ENCODE results near the gene SLC5A6.

SLC5A6 gene

DNA sequence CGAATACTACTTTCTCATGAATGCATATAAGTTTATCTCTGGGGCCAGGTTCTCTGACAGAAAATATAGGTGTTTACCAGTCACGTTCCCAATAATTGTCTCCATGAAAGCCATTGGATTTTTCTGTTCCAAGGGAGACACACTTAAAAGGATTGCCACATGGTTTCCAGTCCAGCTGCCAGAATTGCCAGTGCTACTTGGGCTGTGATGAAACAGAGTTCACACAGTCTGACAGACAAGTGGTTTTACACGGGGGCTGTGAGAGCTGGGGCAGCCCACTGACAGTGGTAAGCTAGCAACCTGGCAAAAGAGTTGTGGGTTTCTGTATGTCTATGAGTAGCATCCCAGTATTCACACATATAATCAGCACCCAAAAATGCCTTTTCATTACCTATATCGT lies 28.0 kb downstream of the SLC5A6 start:
- no peak overlapping the region for H3K9ac ChIP-seq (ENCODE audit: low read depth, low read length, poor library complexity)
- H2BK5ac ChIP-seq (ENCODE audit: low read length), result no peak overlapping the region
- no peak overlapping the region for H3K23ac ChIP-seq (ENCODE audit: low read depth, low read length, poor library complexity)
- H3K27me3 ChIP-seq (ENCODE audit: control insufficient read depth in 3 of 3, insufficient read depth in 3 of 3, low read depth in 1 of 3, low read length in 3 of 3), result peaks cover 0 to 23% (median 0%) of the 10 kb centered on the region in 3 experiments
- H2BK12ac ChIP-seq (ENCODE audit: low read length), result no peak overlapping the region
- no peak overlapping the region for H3K4ac ChIP-seq (ENCODE audit: low read length)
- H3K4me2 ChIP-seq (ENCODE audit: insufficient read depth, low read length, poor library complexity, severe bottlenecking), result no peak overlapping the region
- H3K9me3 ChIP-seq (replicated peaks in 1 of 2; ENCODE audit: control insufficient read depth in 2 of 2, insufficient read depth in 1 of 2, low read depth in 1 of 2, low read length in 2 of 2), result no peaks in the 10 kb centered on the region
- no peak overlapping the region for H2AFZ ChIP-seq (ENCODE audit: low read length)
- DNase-seq (ENCODE audit: low spot score), result no peak
- H3K27ac ChIP-seq (replicated peaks; ENCODE audit: low read length), result no peak overlapping the region
- H3K79me1 ChIP-seq (ENCODE audit: low read depth, low read length), result no peaks in the 10 kb centered on the region
- no peak overlapping the region for H3K4me3 ChIP-seq (ENCODE audit: low read length in 2 of 2)
- H4K91ac ChIP-seq (ENCODE audit: low read depth, low read length, poor library complexity), result no peak overlapping the region
- no peak overlapping the region for H2BK120ac ChIP-seq (ENCODE audit: low read depth, low read length)
- no peak overlapping the region for H2BK15ac ChIP-seq (ENCODE audit: low read length)
- H3K14ac ChIP-seq (ENCODE audit: low read length), result no peak overlapping the region
- no peaks in the 10 kb centered on the region for H3K4me1 ChIP-seq (ENCODE audit: control insufficient read depth in 2 of 2, insufficient read depth in 1 of 2, low read depth in 1 of 2, low read length in 2 of 2)
- H4K8ac ChIP-seq (ENCODE audit: low read depth, low read length), result no peak overlapping the region
- no CpG with 5 or more reads among the region's 4 CpGs for WGBS, 2 donors (ENCODE audit: extremely low coverage in 2 of 2, insufficient read length in 2 of 2, insufficient replicate concordance in 1 of 2)
- no peak overlapping the region for H2AK5ac ChIP-seq (ENCODE audit: low read depth, low read length)
- no peaks in the 10 kb centered on the region for H3K36me3 ChIP-seq (replicated peaks in 1 of 2; ENCODE audit: control insufficient read depth in 2 of 2, insufficient read depth in 2 of 2, low read length in 2 of 2)
- no peak overlapping the region for H3K18ac ChIP-seq (ENCODE audit: low read length)

DNA sequence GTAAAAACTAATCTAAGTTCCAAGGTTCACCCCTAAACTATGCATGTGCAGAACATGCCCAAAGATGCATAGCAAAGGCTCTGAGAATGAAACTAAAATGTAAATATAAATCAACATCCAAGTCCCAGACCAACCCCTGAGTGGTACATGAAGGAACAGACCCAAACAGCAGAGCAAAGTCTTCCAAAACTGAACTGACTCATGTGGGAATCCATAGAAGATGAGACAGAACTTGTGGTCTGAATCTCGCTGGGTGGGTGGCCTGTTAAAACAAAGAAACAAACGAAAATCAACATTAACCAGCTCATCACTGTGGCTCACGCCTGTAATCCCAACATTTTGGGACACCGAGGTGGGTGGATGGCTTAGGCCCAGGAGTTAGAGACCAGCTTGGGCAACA lies 29.7 kb downstream of the SLC5A6 start:
- Histone ChIP-seq H2AK5ac (ENCODE audit: low read depth, low read length) (no peak overlapping the region), H3K4me3 (ENCODE audit: low read length in 2 of 2) (no peak overlapping the region), H3K9me3 (replicated peaks in 1 of 2; ENCODE audit: control insufficient read depth in 2 of 2, insufficient read depth in 1 of 2, low read depth in 1 of 2, low read length in 2 of 2) (no peaks in the 10 kb centered on the region), H3K36me3 (replicated peaks in 1 of 2; ENCODE audit: control insufficient read depth in 2 of 2, insufficient read depth in 2 of 2, low read length in 2 of 2) (no peaks in the 10 kb centered on the region), H2BK5ac (ENCODE audit: low read length) (no peak overlapping the region), H3K4me2 (ENCODE audit: insufficient read depth, low read length, poor library complexity, severe bottlenecking) (no peak overlapping the region), H4K8ac (ENCODE audit: low read depth, low read length) (no peak overlapping the region), H2BK120ac (ENCODE audit: low read depth, low read length) (no peak overlapping the region), H3K4me1 (ENCODE audit: control insufficient read depth in 2 of 2, insufficient read depth in 1 of 2, low read depth in 1 of 2, low read length in 2 of 2) (no peaks in the 10 kb centered on the region), H3K27me3 (ENCODE audit: control insufficient read depth in 3 of 3, insufficient read depth in 3 of 3, low read depth in 1 of 3, low read length in 3 of 3) (peaks cover 0 to 23% (median 0%) of the 10 kb centered on the region in 3 experiments), H4K91ac (ENCODE audit: low read depth, low read length, poor library complexity) (no peak overlapping the region), H3K4ac (ENCODE audit: low read length) (no peak overlapping the region), H3K18ac (ENCODE audit: low read length) (no peak overlapping the region), H3K23ac (ENCODE audit: low read depth, low read length, poor library complexity) (no peak overlapping the region), H3K27ac (replicated peaks; ENCODE audit: low read length) (no peak overlapping the region), H2BK15ac (ENCODE audit: low read length) (no peak overlapping the region), H3K14ac (ENCODE audit: low read length) (no peak overlapping the region), H3K79me1 (ENCODE audit: low read depth, low read length) (no peaks in the 10 kb centered on the region), H3K9ac (ENCODE audit: low read depth, low read length, poor library complexity) (no peak overlapping the region), H2AFZ (ENCODE audit: low read length) (no peak overlapping the region), H2BK12ac (ENCODE audit: low read length) (no peak overlapping the region)
- DNase-seq (ENCODE audit: low spot score), result no peak
- WGBS, 2 donors (ENCODE audit: extremely low coverage in 2 of 2, insufficient read length in 2 of 2, insufficient replicate concordance in 1 of 2), result no CpG with 5 or more reads among the region's 4 CpGs

DNA sequence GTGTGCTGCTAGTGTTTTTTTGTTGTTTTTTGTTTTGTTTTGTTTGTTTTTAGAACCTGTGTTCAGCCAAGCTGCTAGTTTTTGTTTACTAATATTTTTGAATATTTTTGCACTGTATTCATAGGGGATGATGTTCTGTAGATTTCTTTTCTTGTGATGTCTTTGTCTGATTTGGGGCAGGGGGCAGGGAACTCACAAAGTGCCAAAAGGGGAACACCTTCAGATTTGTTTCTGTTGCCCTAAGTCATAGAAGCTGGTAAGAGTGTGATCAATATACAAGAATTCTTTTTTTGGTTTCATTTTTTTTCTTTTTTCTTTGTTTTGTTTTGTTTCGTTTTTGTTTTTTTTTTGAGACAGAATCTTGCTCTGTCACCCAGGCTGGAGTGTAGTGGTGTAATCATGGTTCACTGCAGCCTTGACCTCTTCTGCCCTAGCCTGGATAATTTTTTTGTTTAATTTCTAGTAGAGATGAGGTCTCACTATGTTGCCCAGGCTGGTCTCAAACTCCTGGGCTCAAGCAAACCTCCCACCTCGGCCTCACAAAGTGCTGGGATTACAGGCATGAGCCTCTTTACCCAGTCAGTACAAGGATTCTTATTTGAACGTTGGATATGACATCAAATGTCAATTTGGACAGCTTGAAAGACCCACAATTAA lies 32.6 kb downstream of the SLC5A6 start:
- no CpG with 5 or more reads among the region's 3 CpGs for WGBS, 2 donors (ENCODE audit: extremely low coverage in 2 of 2, insufficient read length in 2 of 2, insufficient replicate concordance in 1 of 2)
- H2AFZ ChIP-seq (ENCODE audit: low read length), result no peak overlapping the region
- no peak overlapping the region for H3K4me3 ChIP-seq (ENCODE audit: low read length in 2 of 2)
- H3K4ac ChIP-seq (ENCODE audit: low read length), result no peak overlapping the region
- no peak overlapping the region for H2BK5ac ChIP-seq (ENCODE audit: low read length)
- peaks cover 0 to 28% (median 0%) of the 10 kb centered on the region in 3 experiments for H3K27me3 ChIP-seq (ENCODE audit: control insufficient read depth in 3 of 3, insufficient read depth in 3 of 3, low read depth in 1 of 3, low read length in 3 of 3)
- no peak overlapping the region for H3K4me2 ChIP-seq (ENCODE audit: insufficient read depth, low read length, poor library complexity, severe bottlenecking)
- H3K9ac ChIP-seq (ENCODE audit: low read depth, low read length, poor library complexity), result no peak overlapping the region
- H2BK120ac ChIP-seq (ENCODE audit: low read depth, low read length), result no peak overlapping the region
- H3K4me1 ChIP-seq (ENCODE audit: control insufficient read depth in 2 of 2, insufficient read depth in 1 of 2, low read depth in 1 of 2, low read length in 2 of 2), result no peaks in the 10 kb centered on the region
- no peak overlapping the region for H4K91ac ChIP-seq (ENCODE audit: low read depth, low read length, poor library complexity)
- H2BK15ac ChIP-seq (ENCODE audit: low read length), result no peak overlapping the region
- H3K18ac ChIP-seq (ENCODE audit: low read length), result no peak overlapping the region
- H3K27ac ChIP-seq (replicated peaks; ENCODE audit: low read length), result no peak overlapping the region
- no peaks in the 10 kb centered on the region for H3K36me3 ChIP-seq (replicated peaks in 1 of 2; ENCODE audit: control insufficient read depth in 2 of 2, insufficient read depth in 2 of 2, low read length in 2 of 2)
- H2AK5ac ChIP-seq (ENCODE audit: low read depth, low read length), result no peak overlapping the region
- H4K8ac ChIP-seq (ENCODE audit: low read depth, low read length), result no peak overlapping the region
- DNase-seq (ENCODE audit: low spot score), result no peak
- no peaks in the 10 kb centered on the region for H3K79me1 ChIP-seq (ENCODE audit: low read depth, low read length)
- no peak overlapping the region for H3K23ac ChIP-seq (ENCODE audit: low read depth, low read length, poor library complexity)
- no peak overlapping the region for H3K14ac ChIP-seq (ENCODE audit: low read length)
- no peak overlapping the region for H2BK12ac ChIP-seq (ENCODE audit: low read length)
- no peaks in the 10 kb centered on the region for H3K9me3 ChIP-seq (replicated peaks in 1 of 2; ENCODE audit: control insufficient read depth in 2 of 2, insufficient read depth in 1 of 2, low read depth in 1 of 2, low read length in 2 of 2)

- H3K9me3 ChIP-seq (replicated peaks in 1 of 2; ENCODE audit: control insufficient read depth in 2 of 2, insufficient read depth in 1 of 2, low read depth in 1 of 2, low read length in 2 of 2), result no peaks in the 10 kb centered on the region
- H4K91ac ChIP-seq (ENCODE audit: low read depth, low read length, poor library complexity), result no peak overlapping the region
- no CpG with 5 or more reads among the region's 3 CpGs for WGBS, 2 donors (ENCODE audit: extremely low coverage in 2 of 2, insufficient read length in 2 of 2, insufficient replicate concordance in 1 of 2)
- H3K9ac ChIP-seq (ENCODE audit: low read depth, low read length, poor library complexity), result no peak overlapping the region
- no peak overlapping the region for H3K18ac ChIP-seq (ENCODE audit: low read length)
- no peak overlapping the region for H3K4me2 ChIP-seq (ENCODE audit: insufficient read depth, low read length, poor library complexity, severe bottlenecking)
- H3K36me3 ChIP-seq (replicated peaks in 1 of 2; ENCODE audit: control insufficient read depth in 2 of 2, insufficient read depth in 2 of 2, low read length in 2 of 2), result no peaks in the 10 kb centered on the region
- no peak overlapping the region for H2AFZ ChIP-seq (ENCODE audit: low read length)
- peaks cover 0 to 28% (median 0%) of the 10 kb centered on the region in 3 experiments for H3K27me3 ChIP-seq (ENCODE audit: control insufficient read depth in 3 of 3, insufficient read depth in 3 of 3, low read depth in 1 of 3, low read length in 3 of 3)
- H3K23ac ChIP-seq (ENCODE audit: low read depth, low read length, poor library complexity), result no peak overlapping the region
- no peak overlapping the region for H2BK12ac ChIP-seq (ENCODE audit: low read length)
- no peak overlapping the region for H2AK5ac ChIP-seq (ENCODE audit: low read depth, low read length)
- no peaks in the 10 kb centered on the region for H3K79me1 ChIP-seq (ENCODE audit: low read depth, low read length)
- H2BK120ac ChIP-seq (ENCODE audit: low read depth, low read length), result no peak overlapping the region
- H3K4ac ChIP-seq (ENCODE audit: low read length), result no peak overlapping the region
- no peaks in the 10 kb centered on the region for H3K4me1 ChIP-seq (ENCODE audit: control insufficient read depth in 2 of 2, insufficient read depth in 1 of 2, low read depth in 1 of 2, low read length in 2 of 2)
- H2BK5ac ChIP-seq (ENCODE audit: low read length), result no peak overlapping the region
- no peak overlapping the region for H2BK15ac ChIP-seq (ENCODE audit: low read length)
- DNase-seq (ENCODE audit: low spot score), result no peak
- H3K27ac ChIP-seq (replicated peaks; ENCODE audit: low read length), result no peak overlapping the region
- no peak overlapping the region for H3K14ac ChIP-seq (ENCODE audit: low read length)
- no peak overlapping the region for H3K4me3 ChIP-seq (ENCODE audit: low read length in 2 of 2)
- no peak overlapping the region for H4K8ac ChIP-seq (ENCODE audit: low read depth, low read length)
Observed at GRCh38 chr2:27178469-27178868, 33.6 kb downstream of the SLC5A6 start.

All from neuronal stem cell (in vitro differentiated cells).